HepG2 (cell line): ENCODE data around the gene ARHGEF10L. TPM values are rescaled to one million over a fixed set of nuclear protein-coding genes. Genes with fewer than 3 reads are reported as not detected.

Experiments
- ATAC-seq: fragments of 200-7000 bp; cut with Tn5 transposase; 3 replicates; pipeline ENCODE4 v1.9.1; 2020; ENCODE audit warnings: mild to moderate bottlenecking, moderate library complexity
- BruUV-seq: library from RNA; stranded (reverse); fragments of 400-500 nt; replicated peaks from 2 replicates; lab custom pipeline; 2021; lab: Mats Ljungman, UMichigan
- CTCF ChIA-PET: fragments of 300-600 bp; formaldehyde crosslinking; extraction: SDS; loops from one replicate; lab custom pipeline; 2021; ENCODE audit warnings: low total read pairs, inconsistent platforms, low intra/inter-chr PET ratio; lab: Yijun Ruan, JAX
- POLR2A ChIA-PET: fragments of 350-600 bp; sonication (Branson Sonifier 250); formaldehyde crosslinking; loops from one replicate; lab custom pipeline; 2020; ENCODE audit warnings: antibody characterized with exemption, inconsistent platforms; lab: Yijun Ruan, JAX
- DNase-seq: peaks from one replicate; pipeline ENCODE4 v3.0.0-alpha.2; 2015; ENCODE audit warnings: low spot score
- FAIRE-seq: peaks from 3 replicates; lab custom pipeline; 2011; peaks lifted over from hg19 to GRCh38; lab: Jason Lieb, UNC
- H2AFZ ChIP-seq: one replicate; pipeline ENCODE4 v1.6.1; 2011; ENCODE audit warnings: low read length, inconsistent platforms
- H3K27ac ChIP-seq: fragments of 300-600 bp; 3 replicates; pipeline ENCODE4 v1.8.0; 2011; ENCODE audit warnings: mixed run types, mild to moderate bottlenecking, mixed read lengths, low read length, inconsistent platforms; ENCODE audit not compliant: insufficient read depth; ENCODE audit errors: extremely low read length
- H3K27me3 ChIP-seq, 2 experiments: fragments of 200-600 bp in 1 of 2; 2 replicates in 1 of 2; 3 replicates in 1 of 2; pipeline versions ENCODE4 v1.6.0 to v1.8.0; 2011; ENCODE audit warnings: low read length in 2 of 2, mild to moderate bottlenecking in 2 of 2, moderate library complexity in 2 of 2, inconsistent platforms in 1 of 2; ENCODE audit not compliant: insufficient read depth in 2 of 2, control insufficient read depth in 1 of 2
- H3K36me3 ChIP-seq, 2 experiments: fragments of 200-600 bp in 1 of 2; replicated peaks in 1 of 2; 2 replicates in 1 of 2; 3 replicates in 1 of 2; pipeline versions ENCODE4 v1.5.1 to v1.8.0; 2011; ENCODE audit warnings: low read length in 2 of 2, inconsistent platforms in 1 of 2; ENCODE audit not compliant: insufficient read depth in 2 of 2, control insufficient read depth in 1 of 2
- H3K4me1 ChIP-seq: 2 replicates; pipeline ENCODE4 v1.5.1; 2012; ENCODE audit warnings: low read length, inconsistent platforms; ENCODE audit not compliant: insufficient read depth
- H3K4me2 ChIP-seq: 2 replicates; pipeline ENCODE4 v1.6.0; 2011; ENCODE audit warnings: low read depth, low read length, inconsistent platforms
- H3K4me3 ChIP-seq, 3 experiments: fragments of 200-600 bp in 1 of 3; sonication (generic), shearing (Covaris generic) in 1 of 3; replicated peaks in 1 of 3; 2 replicates each; pipeline ENCODE4 v1.5.1; 2011 to 2016; ENCODE audit warnings: low read length in 3 of 3, inconsistent platforms in 2 of 3, low read depth in 2 of 3, mild to moderate bottlenecking in 2 of 3, control low read depth in 1 of 3, mixed read lengths in 1 of 3; ENCODE audit not compliant: insufficient read depth in 1 of 3
- H3K79me2 ChIP-seq: one replicate; pipeline ENCODE4 v1.6.1; 2011; ENCODE audit warnings: low read length, inconsistent platforms; ENCODE audit not compliant: insufficient read depth
- H3K9ac ChIP-seq: 2 replicates; pipeline ENCODE4 v1.6.0; 2011; ENCODE audit warnings: mild to moderate bottlenecking, low read depth, low read length, inconsistent platforms; ENCODE audit not compliant: insufficient read depth
- H3K9me3 ChIP-seq: 2 replicates; pipeline ENCODE4 v1.5.1; 2012; ENCODE audit warnings: mild to moderate bottlenecking, low read length
- H4K20me1 ChIP-seq: 2 replicates; pipeline ENCODE4 v1.6.0; 2011; ENCODE audit warnings: inconsistent platforms, mild to moderate bottlenecking, low read length, moderate library complexity; ENCODE audit not compliant: insufficient read depth
- FOXC1 ChIP-seq: sonication (generic); formaldehyde crosslinking; IDR thresholded peaks from 2 replicates; pipeline ENCODE4 v1.8.0; 2022; ENCODE audit warnings: mild to moderate bottlenecking, missing genetic modification reagents, borderline replicate concordance
- ZNF263 ChIP-seq: sonication (generic); formaldehyde crosslinking; IDR thresholded peaks from 2 replicates; pipeline ENCODE4 v1.4.0; 2020; ENCODE audit warnings: missing genetic modification reagents
- ZNF451 ChIP-seq: sonication (generic); formaldehyde crosslinking; IDR thresholded peaks from 2 replicates; pipeline ENCODE4 v1.5.0; 2020; ENCODE audit warnings: mild to moderate bottlenecking, missing genetic modification reagents
- ZNF788 ChIP-seq: sonication (generic); formaldehyde crosslinking; IDR thresholded peaks from 2 replicates; pipeline ENCODE4 v1.5.0; 2020; ENCODE audit warnings: mild to moderate bottlenecking, missing genetic modification reagents, borderline replicate concordance
- WGBS: methylation state at CpG from one replicate; pipeline ENCODE4 v1.1.6; 2017; ENCODE audit warnings: low lambda C conversion rate; 5-methylcytosine and 5-hydroxymethylcytosine counted together
- in situ Hi-C: cut with HindIII; loops from 2 replicates; pipeline ENCODE4 v1.10.0; 2017; ENCODE audit warnings: low pct_unique_long_range_greater_than_20kb; ENCODE audit not compliant: extremely low pct_ligation_motif_present
- intact Hi-C: fragments of 100-400 bp; cut with micrococcal nuclease; formaldehyde crosslinking; loops from one replicate; pipeline ENCODE4 v1.10.0; 2022; ENCODE audit not compliant: unreplicated experiment
- polyA plus RNA-seq, 8 experiments: library from polyadenylated mRNA; depleted of rRNA in 3 of 8; stranded (reverse) in 7 of 8; unstranded in 1 of 8; fragments of >200 nt; fragmentation: Illumina TruSeq in 4 of 8; extraction: Trizol in 4 of 8; gene quantifications; 2 replicates each; pipeline versions ENCODE4 v1.2.1 to v1.2.3, GENCODE V29; 2011 to 2016; ENCODE audit warnings: low read depth in 4 of 8, missing spikeins in 1 of 8, mixed read lengths in 1 of 8; ENCODE audit not compliant: insufficient read depth in 1 of 8
- total RNA-seq, 5 experiments: library from RNA; depleted of rRNA; stranded (reverse); fragments of >200 nt; fragmentation: Illumina TruSeq; extraction: Trizol; gene quantifications; 2 replicates each; pipeline ENCODE4 v1.2.3, GENCODE V29; 2016; ENCODE audit warnings: low read depth in 1 of 5
- TF ChIP-seq, protein P1 (sequence below): sonication (generic); formaldehyde crosslinking; conservative IDR thresholded peaks from 2 replicates; pipeline ENCODE4 v1.4.0; 2020; ENCODE audit warnings: missing genetic modification reagents
- TF ChIP-seq, protein P2 (sequence below): sonication (generic); formaldehyde crosslinking; IDR thresholded peaks from 2 replicates; pipeline ENCODE4 v1.5.0; 2020; ENCODE audit warnings: mild to moderate bottlenecking, missing genetic modification reagents, moderate library complexity

Gene ARHGEF10L
- total and polyA plus RNA-seq, 2 of the 13 experiments (the other 11 are each of a cell fraction or from before 2014, with no cell fraction given), result 46.5 to 78.3 TPM

DNA sequence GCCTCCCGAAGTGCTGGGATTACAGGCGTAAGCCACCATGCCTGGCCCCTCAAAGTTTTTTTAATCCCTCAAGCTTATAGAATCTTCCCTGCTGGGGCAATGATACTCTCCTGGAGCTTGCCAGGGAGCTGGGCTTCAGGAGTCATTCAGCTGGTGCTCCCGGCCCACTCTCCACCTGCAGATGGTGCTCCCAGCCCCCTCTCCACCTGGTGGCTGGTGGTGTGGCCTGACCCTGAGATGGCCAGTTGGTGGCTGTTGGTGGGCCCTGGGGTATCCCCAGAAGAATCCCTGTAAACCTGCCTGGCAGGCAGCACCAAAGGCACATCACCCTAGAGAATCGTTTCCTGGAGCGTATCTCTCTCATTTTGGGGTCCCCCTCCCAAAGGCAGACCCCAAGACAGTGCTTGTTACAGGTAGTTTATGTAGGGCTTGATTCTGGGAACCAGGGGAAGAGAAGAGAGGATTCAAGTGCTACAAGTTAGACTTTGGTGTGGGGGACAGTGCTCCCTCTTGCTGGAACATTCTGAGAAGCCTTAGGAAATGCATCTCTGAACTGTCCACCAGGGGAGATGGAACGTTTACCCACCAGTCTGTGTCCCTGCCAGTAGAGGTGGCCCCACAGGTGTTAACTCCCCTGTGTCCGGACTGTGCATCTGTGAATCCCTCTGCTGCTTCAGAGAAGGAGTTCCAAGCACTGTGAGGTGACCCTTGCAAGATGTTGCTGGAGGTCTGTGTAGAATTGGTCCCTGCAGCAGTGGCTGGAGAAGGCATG, 186.5 kb downstream of the ARHGEF10L start:
- TF ChIP-seq, protein P1, sequence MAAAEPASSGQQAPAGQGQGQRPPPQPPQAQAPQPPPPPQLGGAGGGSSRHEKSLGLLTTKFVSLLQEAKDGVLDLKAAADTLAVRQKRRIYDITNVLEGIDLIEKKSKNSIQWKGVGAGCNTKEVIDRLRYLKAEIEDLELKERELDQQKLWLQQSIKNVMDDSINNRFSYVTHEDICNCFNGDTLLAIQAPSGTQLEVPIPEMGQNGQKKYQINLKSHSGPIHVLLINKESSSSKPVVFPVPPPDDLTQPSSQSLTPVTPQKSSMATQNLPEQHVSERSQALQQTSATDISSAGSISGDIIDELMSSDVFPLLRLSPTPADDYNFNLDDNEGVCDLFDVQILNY (CRISPR knock-in tag), result no peak
- peak; percentile 85 for TF ChIP-seq ZNF263 (CRISPR knock-in tag)
- TF ChIP-seq, all 625 proteins: peak for 1
- FAIRE-seq (no peak), DNase-seq (no peak), ATAC-seq (peak; percentile 56)
- no TSS peak for BruUV-seq
- Histone ChIP-seq H3K4me1 (no peaks in the 10 kb centered on the region), H3K9me3 (no peaks in the 10 kb centered on the region), H3K9ac (no peak overlapping the region), H3K4me3 (no peak overlapping the region), H3K4me2 (no peak overlapping the region), H4K20me1 (no peaks in the 10 kb centered on the region), H2AFZ (no peak overlapping the region), H3K27ac (no peak overlapping the region), H3K27me3 (peaks cover 1 to 27% of the 10 kb centered on the region in 2 experiments; a peak in 4 of 5 replicates), H3K36me3 (no peaks in the 10 kb centered on the region), H3K79me2 (no peaks in the 10 kb centered on the region)
- CTCF ChIA-PET, result no interaction called here
- intact Hi-C loops, result no loop called here
- in situ Hi-C loops, result no loop called here
- POLR2A ChIA-PET, result no interaction called here
- 62% methylated on average over 4 of the region's 7 CpGs for WGBS

DNA sequence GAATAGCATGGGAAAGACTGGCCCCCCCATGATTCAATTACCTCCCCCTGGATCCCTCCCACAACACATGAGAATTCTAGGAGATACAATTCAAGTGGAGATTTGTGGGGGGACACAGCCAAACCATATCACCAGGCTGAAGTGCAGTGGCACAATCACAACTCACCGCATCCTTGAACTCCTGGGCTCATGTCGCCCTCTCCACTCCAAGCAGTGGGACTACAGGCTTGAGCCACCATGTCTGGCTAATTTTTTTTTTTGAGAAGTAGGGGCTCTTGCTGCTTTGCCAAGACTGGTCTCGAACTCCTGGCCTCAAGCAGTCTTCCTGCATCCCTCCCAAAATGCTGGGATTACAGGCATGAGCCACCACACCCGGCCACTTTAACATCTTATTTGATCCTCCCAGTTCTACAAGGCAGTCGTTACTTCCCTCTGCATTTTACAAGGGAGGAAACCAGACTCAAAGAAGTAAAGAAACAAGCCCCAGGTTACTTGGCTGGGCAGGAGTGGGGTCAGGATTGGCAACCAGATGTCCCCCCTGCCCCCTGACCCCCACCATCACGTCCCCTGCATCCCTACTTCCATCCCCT, 188.7 kb downstream of the ARHGEF10L start:
- Histone ChIP-seq H3K27me3 (peaks cover 2 to 32% of the 10 kb centered on the region in 2 experiments; a peak in 4 of 5 replicates), H3K27ac (no peak overlapping the region), H3K4me2 (no peak overlapping the region), H3K9me3 (no peaks in the 10 kb centered on the region), H3K9ac (no peak overlapping the region), H3K36me3 (no peaks in the 10 kb centered on the region), H3K4me1 (no peaks in the 10 kb centered on the region), H3K79me2 (no peaks in the 10 kb centered on the region), H4K20me1 (0 out of 2 replicates have a peak, but pooled peaks cover 2% of the 10 kb centered on the region), H2AFZ (no peak overlapping the region), H3K4me3 (no peak overlapping the region)
- no peak for DNase-seq
- POLR2A ChIA-PET, result no interaction called here
- intact Hi-C loops, result no loop called here
- no TSS peak for BruUV-seq
- TF ChIP-seq ZNF451 (no peak), FOXC1 (CRISPR knock-in tag) (no peak), ZNF788 (no peak)
- TF ChIP-seq, protein P2, sequence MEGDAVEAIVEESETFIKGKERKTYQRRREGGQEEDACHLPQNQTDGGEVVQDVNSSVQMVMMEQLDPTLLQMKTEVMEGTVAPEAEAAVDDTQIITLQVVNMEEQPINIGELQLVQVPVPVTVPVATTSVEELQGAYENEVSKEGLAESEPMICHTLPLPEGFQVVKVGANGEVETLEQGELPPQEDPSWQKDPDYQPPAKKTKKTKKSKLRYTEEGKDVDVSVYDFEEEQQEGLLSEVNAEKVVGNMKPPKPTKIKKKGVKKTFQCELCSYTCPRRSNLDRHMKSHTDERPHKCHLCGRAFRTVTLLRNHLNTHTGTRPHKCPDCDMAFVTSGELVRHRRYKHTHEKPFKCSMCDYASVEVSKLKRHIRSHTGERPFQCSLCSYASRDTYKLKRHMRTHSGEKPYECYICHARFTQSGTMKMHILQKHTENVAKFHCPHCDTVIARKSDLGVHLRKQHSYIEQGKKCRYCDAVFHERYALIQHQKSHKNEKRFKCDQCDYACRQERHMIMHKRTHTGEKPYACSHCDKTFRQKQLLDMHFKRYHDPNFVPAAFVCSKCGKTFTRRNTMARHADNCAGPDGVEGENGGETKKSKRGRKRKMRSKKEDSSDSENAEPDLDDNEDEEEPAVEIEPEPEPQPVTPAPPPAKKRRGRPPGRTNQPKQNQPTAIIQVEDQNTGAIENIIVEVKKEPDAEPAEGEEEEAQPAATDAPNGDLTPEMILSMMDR, result peak; percentile 29
- no peak for ATAC-seq
- 8% methylated on average over 6 of the region's 6 CpGs for WGBS
- in situ Hi-C loops, result no loop called here
- FAIRE-seq, result no peak
- CTCF ChIA-PET, result no interaction called here
